Hepatocyte (in vitro differentiated cells): Measurements from ENCODE around the gene OR2J2.

Source experiments
- CTCF ChIP-seq: fragments of 200-600 bp; sonication (generic); IDR thresholded peaks from 2 replicates; pipeline ENCODE4 v1.5.1; 2016; ENCODE audit warnings: antibody characterized with exemption, mild to moderate bottlenecking; ENCODE audit not compliant: poor library complexity
- EZH2 ChIP-seq: fragments of 200-600 bp; sonication (generic); IDR thresholded peaks from 2 replicates; pipeline ENCODE4 v1.6.1; 2016; ENCODE audit warnings: antibody characterized with exemption, mild to moderate bottlenecking, borderline replicate concordance

GRCh38 chr6:29129326-29130012 lies 41.2 kb upstream of the OR2J2 start:
- no peak for TF ChIP-seq CTCF
- no peak for TF ChIP-seq EZH2
